GM21381 (cell line): ENCODE results near the gene MFRP.

ENCODE experiments used
- ATAC-seq: cut with Tn5 transposase; IDR thresholded peaks from one replicate; pipeline ENCODE4 v1.9.1; 2021; ENCODE audit warnings: mild to moderate bottlenecking, moderate library complexity; ENCODE audit not compliant: unreplicated experiment

The MFRP gene

DNA sequence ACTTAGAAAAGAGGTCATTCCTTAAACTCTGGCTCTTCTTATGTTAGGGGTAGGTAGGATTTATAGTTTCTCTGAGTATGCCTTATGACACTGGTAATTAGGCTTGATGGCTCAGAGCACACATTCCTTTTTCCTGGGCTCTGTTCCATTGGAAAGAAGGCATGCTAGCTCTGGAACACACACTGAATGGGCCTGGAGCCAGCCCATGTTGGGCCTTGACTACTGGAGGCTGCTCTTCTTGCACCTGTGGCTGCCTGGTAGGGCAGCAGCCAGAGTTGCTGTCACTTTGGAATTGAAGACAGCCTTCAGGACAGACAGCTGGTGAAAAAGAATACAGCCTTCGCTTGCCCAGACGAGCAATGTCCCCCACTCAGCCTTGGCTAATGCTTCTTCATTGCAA, 47.8 kb downstream of the MFRP start:
- no peak for ATAC-seq

DNA sequence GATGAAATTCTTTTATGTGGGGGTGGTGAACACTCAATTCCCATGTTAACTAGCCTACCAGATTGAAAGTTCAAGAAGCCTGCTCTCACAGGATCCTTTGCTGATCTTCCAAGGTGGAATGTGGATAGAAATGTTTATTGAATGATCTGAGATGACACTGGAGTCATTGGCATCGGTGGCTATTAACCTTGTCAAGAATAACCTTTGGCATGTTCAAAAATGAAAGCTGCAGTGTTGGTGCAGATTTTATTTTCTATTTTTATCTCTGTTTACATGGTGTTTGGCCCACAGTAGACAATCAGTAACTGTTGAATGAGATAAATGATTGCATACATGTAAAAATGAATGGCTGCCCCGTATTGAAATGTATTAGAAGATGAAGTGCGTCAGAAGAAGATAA, 48.6 kb downstream of the MFRP start:
- ATAC-seq = no peak

DNA sequence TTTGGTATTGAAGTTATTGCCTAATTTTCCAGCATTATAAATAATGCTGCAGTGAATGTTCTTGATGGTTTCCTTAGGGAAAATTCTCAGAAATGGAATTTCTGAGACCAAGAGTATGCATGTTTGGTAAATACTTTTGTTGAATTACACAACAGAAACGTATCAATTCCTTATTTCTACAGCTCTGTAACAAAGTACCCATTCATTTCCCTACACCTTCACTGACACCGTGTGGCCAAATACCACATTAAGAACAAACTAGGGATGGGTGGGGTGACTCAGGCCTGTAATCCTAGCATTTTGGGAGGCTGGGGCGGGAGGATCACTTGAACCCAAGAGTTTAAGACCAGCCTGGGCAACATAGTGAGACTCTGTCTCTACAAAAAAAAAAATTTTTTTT, 51.3 kb downstream of the MFRP start:
- no peak for ATAC-seq

DNA sequence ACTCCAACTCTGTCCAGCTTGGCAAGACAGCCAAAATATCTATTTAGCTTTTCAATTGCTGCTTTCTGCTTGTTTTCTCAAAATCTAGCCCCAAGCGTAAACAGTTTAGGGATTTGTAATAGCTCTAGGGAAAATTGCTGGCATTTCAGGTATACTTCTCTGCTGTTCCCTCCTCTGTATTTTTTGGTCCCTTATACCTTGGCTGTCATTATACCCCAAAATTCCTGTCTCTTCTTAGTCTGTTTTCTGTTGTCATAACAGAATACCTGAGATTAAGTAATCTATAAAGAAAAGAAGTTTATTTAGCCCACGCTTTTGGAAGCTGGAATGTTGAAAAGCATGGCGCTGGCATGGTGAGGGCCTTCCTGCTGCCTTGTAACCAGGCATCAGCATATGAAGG, 53.0 kb downstream of the MFRP start:
- no peak for ATAC-seq

DNA sequence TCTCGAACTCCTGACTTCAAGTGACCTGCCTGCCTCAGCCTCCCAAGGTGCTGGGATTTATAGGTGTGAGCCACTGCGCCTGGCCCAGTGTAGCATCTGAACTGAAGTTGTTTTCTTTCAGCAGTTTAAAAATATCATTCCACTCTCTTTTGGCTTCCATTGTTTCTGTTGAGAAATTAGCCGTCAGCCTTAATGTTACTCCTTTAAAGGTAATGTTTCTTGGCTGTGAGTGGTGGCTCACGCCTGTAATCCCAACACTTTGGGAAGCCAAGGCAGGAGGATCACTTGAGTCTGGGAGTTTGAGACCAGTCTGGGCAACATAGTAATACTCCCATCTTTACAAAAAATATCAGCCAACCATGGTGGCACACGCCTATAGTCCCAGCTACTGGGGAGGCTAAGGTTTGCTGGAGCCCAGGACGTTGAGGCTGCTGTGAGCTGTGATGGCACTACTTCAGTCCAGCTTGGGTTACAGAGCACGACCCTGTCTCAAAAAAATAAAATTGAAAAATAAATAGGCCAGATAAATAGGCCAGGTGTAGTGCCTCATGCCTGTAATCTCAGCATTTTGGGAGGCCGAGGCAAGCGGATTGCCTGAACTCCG, 55.5 kb downstream of the MFRP start:
- no peak for ATAC-seq
